ENCODE data around the gene CNTNAP2.
"Not testable (repeated sequence)": the region's sequence is repeated elsewhere in the genome, so short reads cannot be mapped to it uniquely, and the experiment has no call there.

CNTNAP2 gene

DNA sequence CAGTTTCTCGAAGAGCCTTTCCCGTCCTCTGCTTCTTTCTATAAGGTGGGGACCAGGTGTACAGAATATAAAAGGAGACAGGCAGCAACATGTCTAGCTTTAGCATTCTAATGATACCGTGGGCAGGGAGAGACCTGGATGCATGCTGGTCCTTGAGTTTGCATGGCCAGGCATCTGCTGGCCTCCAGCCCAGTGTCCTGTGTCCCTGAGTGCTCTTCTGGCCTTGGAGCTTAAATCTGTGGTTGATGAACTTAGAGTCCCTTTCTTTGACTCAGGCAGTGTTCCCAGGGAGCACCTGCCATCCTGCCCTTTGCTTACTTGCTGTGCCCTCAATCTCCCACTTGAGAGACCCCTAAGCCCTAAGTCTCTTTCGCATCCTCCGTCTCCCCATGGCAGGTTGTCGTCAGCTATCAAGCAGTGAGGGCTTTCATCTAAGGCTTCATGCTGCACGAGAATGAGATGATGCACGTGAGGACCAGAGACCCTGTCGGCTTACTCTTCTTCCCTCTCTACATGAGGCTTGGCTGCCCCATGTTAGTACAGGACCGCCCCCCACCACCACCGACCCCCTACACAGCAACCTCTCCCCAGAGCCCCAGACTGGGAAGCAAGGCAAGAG lies 2160.6 kb downstream of the CNTNAP2 start:
- Mint-ChIP-seq H3K27ac (no peak overlapping the region), H3K9me3 (ENCODE audit: low read depth) (no peaks in the 10 kb centered on the region), H3K4me1 (ENCODE audit: low read depth) (peaks cover 7% of the 10 kb centered on the region), H3K36me3 (no peaks in the 10 kb centered on the region), H3K27me3 (peaks cover 6% of the 10 kb centered on the region), H3K4me3 (no peak overlapping the region)

DNA sequence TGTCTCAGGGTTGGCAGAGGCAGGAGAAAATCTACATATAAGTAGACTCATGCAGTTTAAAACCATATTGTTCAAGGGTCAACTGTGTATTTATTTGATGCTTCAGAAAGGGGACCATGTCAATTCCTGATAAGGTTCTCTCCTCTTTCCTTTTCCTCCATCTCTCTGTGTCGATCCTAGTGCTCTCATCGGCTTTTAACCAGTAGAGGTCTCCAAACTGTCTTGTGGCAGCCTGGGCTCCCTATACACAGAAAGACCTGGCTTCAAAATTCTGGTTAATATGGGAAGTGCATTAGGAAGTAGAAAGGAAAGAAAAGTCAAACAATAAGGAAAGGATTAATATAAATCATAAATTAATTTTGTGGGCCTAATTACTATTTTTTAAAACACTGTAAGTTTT lies 2169.5 kb downstream of the CNTNAP2 start:
- no peaks in the 10 kb centered on the region for H3K27me3 Mint-ChIP-seq
- H3K36me3 Mint-ChIP-seq = no peaks in the 10 kb centered on the region
- H3K9me3 Mint-ChIP-seq (ENCODE audit: low read depth) = peaks cover 3% of the 10 kb centered on the region
- H3K4me3 Mint-ChIP-seq = no peak overlapping the region
- H3K4me1 Mint-ChIP-seq (ENCODE audit: low read depth) = no peaks in the 10 kb centered on the region
- H3K27ac Mint-ChIP-seq = no peak overlapping the region

DNA sequence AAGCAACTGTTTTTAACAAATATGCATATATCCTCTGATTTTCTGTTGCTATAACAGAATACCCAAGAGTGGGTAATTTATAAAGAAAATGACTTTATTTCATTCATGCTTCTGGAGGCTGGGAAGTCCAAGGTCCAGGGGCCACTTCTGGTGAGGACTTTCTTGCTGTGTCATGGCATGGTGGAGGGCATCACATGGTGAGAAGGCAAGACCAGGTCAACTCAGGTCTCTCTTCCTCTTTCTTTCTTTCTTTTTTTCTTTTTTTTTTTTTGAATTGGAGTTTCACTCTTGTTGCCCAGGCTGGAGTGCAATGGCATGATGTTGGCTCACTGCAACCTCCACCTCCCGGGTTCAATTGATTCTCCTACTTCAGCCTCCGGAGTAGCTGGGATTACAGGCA lies 2170.9 kb downstream of the CNTNAP2 start:
- Mint-ChIP-seq H3K4me1 (ENCODE audit: low read depth) (no peaks in the 10 kb centered on the region), H3K36me3 (no peaks in the 10 kb centered on the region)

DNA sequence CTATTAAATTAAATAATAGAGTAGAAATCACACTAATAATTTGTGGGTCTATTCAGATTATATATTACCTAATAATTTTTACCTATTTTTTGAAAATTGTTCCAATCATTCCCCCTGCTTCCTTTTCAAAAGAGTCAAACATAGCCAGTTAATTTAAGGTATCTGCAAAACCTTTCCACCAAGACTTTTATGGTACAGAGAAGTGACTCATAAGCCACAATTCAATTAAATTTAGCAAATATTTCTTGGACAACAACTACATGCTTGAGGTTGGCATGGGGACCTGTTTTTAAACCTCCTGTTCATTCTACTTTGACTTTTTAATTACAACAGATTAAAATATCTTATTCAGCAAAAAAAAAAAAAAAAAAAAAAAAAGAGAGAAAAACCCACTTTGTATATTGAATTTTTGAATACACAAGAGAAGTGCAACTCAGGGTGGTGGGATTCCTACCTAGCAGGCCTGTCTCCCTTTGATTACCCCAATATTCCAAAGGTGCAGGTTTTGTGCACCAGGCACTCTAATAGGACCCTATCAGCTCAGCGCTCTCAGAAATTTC lies 2172.1 kb downstream of the CNTNAP2 start:
- Mint-ChIP-seq H3K27ac (no peak overlapping the region), H3K4me3 (no peak overlapping the region), H3K27me3 (no peaks in the 10 kb centered on the region), H3K4me1 (ENCODE audit: low read depth) (no peaks in the 10 kb centered on the region), H3K9me3 (ENCODE audit: low read depth) (peaks cover 1% of the 10 kb centered on the region), H3K36me3 (no peaks in the 10 kb centered on the region)

More for the DNA sequence above, 2170.9 kb downstream of the CNTNAP2 start:
- Mint-ChIP-seq H3K4me3 (no peak overlapping the region), H3K27me3 (no peaks in the 10 kb centered on the region), H3K27ac (no peak overlapping the region), H3K9me3 (ENCODE audit: low read depth) (peaks cover 3% of the 10 kb centered on the region)

- Mint-ChIP-seq H3K4me3 (no peak overlapping the region), H3K36me3 (no peaks in the 10 kb centered on the region), H3K4me1 (ENCODE audit: low read depth) (no peaks in the 10 kb centered on the region), H3K27ac (no peak overlapping the region), H3K9me3 (ENCODE audit: low read depth) (no peaks in the 10 kb centered on the region), H3K27me3 (no peaks in the 10 kb centered on the region)
Measured at GRCh38 chr7:148289630-148290029, 2173.0 kb downstream of the CNTNAP2 start.

- H3K9me3 Mint-ChIP-seq (ENCODE audit: low read depth) = no peaks in the 10 kb centered on the region
- no peak overlapping the region for H3K27ac Mint-ChIP-seq
- H3K27me3 Mint-ChIP-seq = no peaks in the 10 kb centered on the region
- H3K4me1 Mint-ChIP-seq (ENCODE audit: low read depth) = no peaks in the 10 kb centered on the region
- H3K36me3 Mint-ChIP-seq = no peaks in the 10 kb centered on the region
- H3K4me3 Mint-ChIP-seq = no peak overlapping the region
Measured at GRCh38 chr7:148290538-148290937, 2173.9 kb downstream of the CNTNAP2 start.

DNA sequence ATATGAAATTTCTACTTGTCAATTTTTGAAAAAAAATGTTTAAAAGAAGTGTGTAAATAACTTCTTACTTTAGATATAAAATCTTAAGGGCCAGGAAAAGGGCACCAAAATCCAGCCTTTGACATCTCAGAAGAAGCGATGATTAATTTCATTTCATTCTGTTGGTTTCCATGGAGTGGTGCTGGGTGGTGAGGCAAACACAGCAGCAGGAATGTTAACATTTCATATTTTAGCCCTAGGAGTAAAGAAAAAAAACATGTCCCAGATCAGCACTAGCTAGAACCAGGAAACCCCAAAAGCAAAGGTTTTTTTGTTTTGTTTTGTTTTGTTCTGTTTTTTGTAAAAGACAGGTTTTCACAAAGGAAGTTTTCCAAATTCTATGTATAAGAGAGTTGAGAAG lies 2175.2 kb downstream of the CNTNAP2 start:
- H3K4me1 Mint-ChIP-seq (ENCODE audit: low read depth) = no peaks in the 10 kb centered on the region
- no peaks in the 10 kb centered on the region for H3K36me3 Mint-ChIP-seq
- no peaks in the 10 kb centered on the region for H3K27me3 Mint-ChIP-seq
- no peak overlapping the region for H3K27ac Mint-ChIP-seq
- H3K9me3 Mint-ChIP-seq (ENCODE audit: low read depth) = no peaks in the 10 kb centered on the region
- H3K4me3 Mint-ChIP-seq = no peak overlapping the region

DNA sequence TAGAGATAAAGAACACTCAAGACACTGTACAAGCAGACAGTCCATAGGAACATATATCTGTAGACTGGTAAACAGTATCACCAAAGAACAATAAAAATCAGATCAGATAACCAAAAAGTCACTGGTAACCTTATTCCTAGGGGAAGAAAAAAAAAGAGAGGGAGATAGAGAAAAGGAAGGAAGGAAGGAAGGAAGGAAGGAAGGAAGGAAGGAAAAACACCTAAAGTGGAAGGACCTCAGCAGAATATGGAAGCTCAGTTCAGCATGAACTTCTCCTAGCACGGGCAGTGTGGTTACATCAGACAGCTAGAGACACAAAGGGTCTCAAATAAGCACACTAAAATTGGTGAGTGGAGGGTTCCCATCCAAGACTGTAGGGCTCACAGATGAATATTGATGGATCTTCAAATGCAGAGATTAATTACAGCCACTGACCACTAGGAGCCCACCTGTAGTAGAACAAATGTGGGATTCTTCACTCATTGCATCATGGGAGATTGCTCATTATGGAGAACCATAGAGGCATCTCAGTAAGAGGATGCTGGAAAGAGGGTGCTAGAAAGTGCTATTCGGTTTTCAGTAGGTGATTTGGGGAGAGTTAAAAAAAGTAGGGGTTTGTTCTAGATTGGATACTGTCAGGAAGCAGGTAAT lies 2180.5 kb downstream of the CNTNAP2 start:
- H3K27me3 Mint-ChIP-seq = no peaks in the 10 kb centered on the region
- peaks cover 2% of the 10 kb centered on the region for H3K4me1 Mint-ChIP-seq (ENCODE audit: low read depth)
- H3K4me3 Mint-ChIP-seq = no peak overlapping the region
- H3K9me3 Mint-ChIP-seq (ENCODE audit: low read depth) = no peaks in the 10 kb centered on the region
- no peaks in the 10 kb centered on the region for H3K36me3 Mint-ChIP-seq
- H3K27ac Mint-ChIP-seq = no peak overlapping the region

DNA sequence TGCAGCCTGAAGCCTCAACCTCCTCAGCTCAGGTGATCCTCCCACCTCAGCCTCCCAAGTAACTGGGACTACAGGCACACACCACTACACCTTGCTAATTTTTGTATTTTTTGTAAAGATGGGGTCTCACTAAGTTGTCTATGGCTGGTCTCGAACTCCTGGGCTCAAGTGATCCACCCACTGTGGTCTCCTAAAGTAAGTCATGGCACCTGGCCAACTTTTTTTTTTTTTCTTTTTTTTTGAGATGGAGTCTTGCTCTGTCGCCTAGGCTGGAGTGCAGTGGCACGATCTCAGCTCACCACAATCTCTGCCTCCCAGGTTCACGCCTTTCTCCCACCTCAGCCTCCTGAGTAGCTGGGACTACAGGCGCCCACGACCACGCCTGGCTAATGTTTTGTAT lies 2182.2 kb downstream of the CNTNAP2 start:
- not testable (repeated sequence) for H3K4me3 Mint-ChIP-seq; H3K27ac Mint-ChIP-seq; H3K36me3 Mint-ChIP-seq; H3K27me3 Mint-ChIP-seq; H3K9me3 Mint-ChIP-seq (ENCODE audit: low read depth)
- peaks cover 16% of the 10 kb centered on the region for H3K4me1 Mint-ChIP-seq (ENCODE audit: low read depth)

GRCh38 chr7:148299350-148300276 lies 2183.0 kb downstream of the CNTNAP2 start:
- Mint-ChIP-seq H3K4me3 (no peak overlapping the region), H3K36me3 (no peaks in the 10 kb centered on the region), H3K9me3 (ENCODE audit: low read depth) (no peaks in the 10 kb centered on the region), H3K4me1 (ENCODE audit: low read depth) (peaks cover 25% of the 10 kb centered on the region), H3K27ac (no peak overlapping the region), H3K27me3 (no peaks in the 10 kb centered on the region)

DNA sequence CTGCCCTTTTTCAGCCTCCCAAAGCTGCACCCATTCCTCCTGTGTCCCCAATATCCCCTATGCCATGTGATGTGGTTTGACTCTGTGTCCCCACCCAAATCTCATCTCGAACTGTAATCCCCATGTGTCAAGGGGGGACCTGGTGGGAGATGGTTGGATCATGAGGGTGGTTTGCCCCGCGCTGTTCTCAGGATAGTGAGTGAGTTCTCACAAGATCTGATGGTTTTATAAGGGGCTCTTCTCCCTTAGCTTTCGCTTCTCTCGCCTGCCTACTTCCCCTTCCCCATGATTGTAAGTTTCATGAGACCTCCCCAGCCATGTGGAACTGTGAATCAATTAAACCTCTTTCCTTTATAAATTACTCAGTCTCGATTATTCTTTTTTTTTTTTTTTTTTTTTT lies 2185.8 kb downstream of the CNTNAP2 start:
- H3K9me3 Mint-ChIP-seq (ENCODE audit: low read depth); H3K36me3 Mint-ChIP-seq; H3K4me3 Mint-ChIP-seq; H3K27me3 Mint-ChIP-seq: not testable (repeated sequence)
- Mint-ChIP-seq H3K27ac (peak overlapping the region; percentile 29), H3K4me1 (ENCODE audit: low read depth) (peaks cover 41% of the 10 kb centered on the region)

GRCh38 chr7:148303295-148304082 lies 2186.9 kb downstream of the CNTNAP2 start:
- H3K4me3 Mint-ChIP-seq = no peak overlapping the region
- peaks cover 4% of the 10 kb centered on the region for H3K36me3 Mint-ChIP-seq
- peaks cover 39% of the 10 kb centered on the region for H3K4me1 Mint-ChIP-seq (ENCODE audit: low read depth)
- H3K27ac Mint-ChIP-seq = peak overlapping the region; percentile 38
- no peaks in the 10 kb centered on the region for H3K9me3 Mint-ChIP-seq (ENCODE audit: low read depth)
- no peaks in the 10 kb centered on the region for H3K27me3 Mint-ChIP-seq

GRCh38 chr7:148304083-148304335 lies 2187.4 kb downstream of the CNTNAP2 start:
- Mint-ChIP-seq H3K4me1 (ENCODE audit: low read depth) (peaks cover 39% of the 10 kb centered on the region), H3K27me3 (no peaks in the 10 kb centered on the region), H3K9me3 (ENCODE audit: low read depth) (no peaks in the 10 kb centered on the region), H3K36me3 (peaks cover 4% of the 10 kb centered on the region), H3K27ac (peak overlapping the region; percentile 38), H3K4me3 (peak overlapping the region; percentile 18)

GRCh38 chr7:148304456-148304855 lies 2187.9 kb downstream of the CNTNAP2 start:
- Mint-ChIP-seq H3K9me3 (ENCODE audit: low read depth) (no peaks in the 10 kb centered on the region), H3K4me3 (peak overlapping the region; percentile 18), H3K27me3 (no peaks in the 10 kb centered on the region), H3K4me1 (ENCODE audit: low read depth) (peaks cover 39% of the 10 kb centered on the region), H3K27ac (no peak overlapping the region), H3K36me3 (peaks cover 6% of the 10 kb centered on the region)

Measured in activated naive CD8-positive, alpha-beta T cell (primary cell).